HG03520 (cell line): ENCODE data around the gene FSTL5.

Experiments
- ATAC-seq: cut with Tn5 transposase; IDR thresholded peaks from one replicate; pipeline ENCODE4 v1.9.1; 2021; ENCODE audit warnings: mild to moderate bottlenecking, moderate library complexity; ENCODE audit not compliant: unreplicated experiment

FSTL5 gene

DNA sequence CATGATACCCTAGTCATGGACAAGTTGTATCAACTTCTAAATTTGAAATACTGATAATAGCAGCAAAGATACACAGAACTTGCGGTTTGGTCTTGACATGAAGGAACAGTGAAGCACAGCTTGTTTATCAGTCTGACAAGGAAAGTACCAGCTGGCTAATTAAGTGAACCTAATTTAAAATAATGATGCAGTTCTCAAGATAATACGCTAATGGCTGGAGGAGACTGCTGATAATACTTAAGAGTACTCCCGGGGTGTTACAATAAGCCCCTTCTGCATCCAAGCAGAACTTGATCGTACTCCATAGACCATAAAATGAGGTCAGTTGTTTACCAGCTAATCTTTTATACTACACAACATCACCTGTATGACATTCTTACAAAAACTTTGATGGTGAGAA, 697.5 kb downstream of the FSTL5 start:
- no peak for ATAC-seq

DNA sequence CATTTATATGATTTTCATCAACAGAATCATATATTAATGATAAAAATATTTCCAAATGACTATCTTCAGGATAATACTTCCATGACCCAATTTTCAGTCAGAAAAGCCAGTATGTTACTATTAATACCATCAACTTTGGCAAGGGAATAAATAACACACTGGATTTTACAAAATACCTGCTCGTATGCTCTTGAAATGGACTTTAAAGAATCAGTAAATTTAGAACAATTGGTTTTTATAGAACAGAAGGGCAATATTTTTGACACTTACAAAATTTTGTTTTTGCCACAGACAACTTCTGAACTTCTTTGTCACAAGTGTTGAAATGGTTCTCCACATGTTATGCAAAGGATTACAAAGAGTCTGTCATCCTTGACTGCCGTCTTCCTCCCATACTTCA, 700.4 kb downstream of the FSTL5 start:
- no peak for ATAC-seq

DNA sequence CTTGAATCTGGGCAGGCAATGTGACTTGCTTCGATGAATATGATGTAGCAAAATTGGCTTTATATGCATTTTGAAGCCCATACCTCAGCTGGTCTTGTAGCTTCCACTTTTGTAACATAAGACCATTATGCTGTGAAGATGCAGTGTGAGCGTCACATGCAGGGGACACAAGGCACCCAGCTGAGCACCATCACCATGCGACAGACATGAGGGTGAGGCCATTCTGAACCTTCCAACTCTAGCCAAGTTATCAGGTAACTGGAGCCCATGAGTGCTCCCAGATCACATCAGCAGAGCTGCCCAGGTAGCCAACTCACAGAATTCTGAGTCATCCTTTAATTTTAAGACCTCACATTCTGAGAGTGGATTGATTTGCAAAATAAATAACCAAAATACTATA, 705.9 kb downstream of the FSTL5 start:
- no peak for ATAC-seq

DNA sequence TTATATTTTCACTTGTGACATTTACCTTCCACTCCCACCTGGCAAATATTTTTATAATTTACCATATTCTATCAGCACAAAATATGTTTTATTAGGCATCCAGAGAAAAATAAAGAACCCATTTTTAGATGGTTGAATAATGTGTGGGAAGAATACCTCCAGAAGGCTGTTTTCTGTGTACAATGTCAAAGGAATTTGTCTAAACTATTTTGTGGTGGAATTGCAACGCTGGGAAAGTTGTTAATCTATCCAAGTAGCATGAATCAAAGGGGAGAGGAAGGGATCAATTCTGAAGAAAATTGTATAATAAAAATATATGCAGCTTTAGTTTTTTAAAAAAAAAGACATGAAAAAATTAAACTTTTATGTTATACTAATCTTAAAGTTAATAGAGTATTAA, 706.5 kb downstream of the FSTL5 start:
- ATAC-seq: no peak

DNA sequence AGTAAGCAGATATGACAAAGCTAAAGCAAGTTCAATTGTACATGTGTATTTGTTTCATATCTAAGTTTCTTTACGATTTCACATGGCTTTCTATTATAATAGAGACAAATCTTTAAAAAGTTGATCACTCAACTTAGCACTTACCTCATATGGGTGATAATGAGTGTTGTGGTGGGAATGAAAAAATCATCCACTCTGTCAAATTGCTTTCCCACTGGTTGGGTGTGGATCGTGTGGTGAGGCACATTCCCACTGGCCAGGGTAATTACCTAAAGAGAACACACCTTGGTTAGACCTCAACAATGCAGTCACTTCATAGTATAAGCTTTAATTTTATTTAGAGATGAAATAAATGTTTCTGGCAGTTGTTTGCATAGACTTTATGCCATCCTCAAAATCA, 708.9 kb downstream of the FSTL5 start:
- ATAC-seq: no peak

DNA sequence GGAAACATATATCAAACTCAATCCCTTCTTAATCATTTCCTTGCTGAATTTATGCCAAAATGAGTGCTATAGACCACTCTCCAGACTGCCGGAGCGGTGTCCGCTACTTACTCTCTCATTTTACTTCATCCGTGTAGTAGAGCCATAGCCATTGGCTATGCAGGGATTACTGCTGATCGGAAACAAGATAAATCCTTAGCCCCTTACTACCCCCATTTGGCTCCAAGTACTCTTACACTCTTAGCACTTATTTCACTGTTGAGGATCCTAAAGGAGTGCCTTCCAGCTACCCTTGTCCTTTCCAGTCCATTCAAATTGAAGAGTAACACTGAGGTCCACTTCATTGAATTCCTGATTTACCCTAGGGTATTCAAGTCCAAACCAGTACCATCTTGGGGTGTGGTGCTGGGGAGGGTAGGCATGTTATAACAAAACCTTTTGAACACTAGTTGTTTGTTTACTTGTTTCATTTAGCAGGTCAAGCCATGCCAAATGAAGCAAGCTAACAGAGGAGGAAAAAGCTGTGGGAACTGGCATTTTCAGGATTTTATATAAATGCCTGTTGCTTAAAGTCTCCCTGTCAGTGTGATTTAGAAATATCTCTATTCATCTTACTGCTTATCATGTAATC, 715.1 kb downstream of the FSTL5 start:
- no peak for ATAC-seq

DNA sequence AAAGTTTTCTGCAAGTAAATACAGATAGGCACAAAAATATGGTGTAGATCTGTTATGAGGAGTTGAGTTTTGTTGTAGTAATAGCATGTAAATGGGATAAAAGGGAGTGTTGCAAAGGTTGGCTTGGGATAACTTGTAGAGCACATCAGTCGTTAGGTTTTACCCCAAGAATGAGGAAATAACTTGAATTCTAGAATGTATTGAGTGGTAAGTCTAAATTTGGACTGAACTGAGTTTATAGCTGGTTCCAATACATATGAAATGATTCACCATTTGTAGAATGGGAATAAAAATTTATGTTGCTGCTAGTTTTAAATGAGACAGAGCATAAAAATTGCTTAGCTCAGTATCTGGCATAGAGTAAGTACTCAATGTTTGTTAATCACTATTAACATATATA, 719.2 kb downstream of the FSTL5 start:
- ATAC-seq: no peak

DNA sequence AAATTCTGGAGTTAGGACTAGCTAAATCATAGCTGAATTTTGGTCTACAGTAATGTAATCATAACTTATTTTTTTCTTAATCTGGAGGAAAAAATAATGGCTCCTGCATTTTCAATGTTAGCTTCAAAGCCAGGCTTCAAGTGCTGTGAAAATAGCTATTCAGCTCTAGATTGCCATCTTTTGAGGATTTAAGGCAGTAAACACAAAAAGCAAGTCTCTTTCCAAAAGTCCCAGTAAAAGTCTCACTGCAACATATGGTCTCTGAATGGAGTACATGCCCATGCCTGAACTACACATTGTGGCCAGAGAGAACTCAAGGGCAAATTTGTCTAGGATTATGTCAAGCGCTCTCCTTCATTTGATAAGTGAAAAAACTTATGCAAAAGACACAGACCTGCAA, 720.9 kb downstream of the FSTL5 start:
- ATAC-seq: no peak

DNA sequence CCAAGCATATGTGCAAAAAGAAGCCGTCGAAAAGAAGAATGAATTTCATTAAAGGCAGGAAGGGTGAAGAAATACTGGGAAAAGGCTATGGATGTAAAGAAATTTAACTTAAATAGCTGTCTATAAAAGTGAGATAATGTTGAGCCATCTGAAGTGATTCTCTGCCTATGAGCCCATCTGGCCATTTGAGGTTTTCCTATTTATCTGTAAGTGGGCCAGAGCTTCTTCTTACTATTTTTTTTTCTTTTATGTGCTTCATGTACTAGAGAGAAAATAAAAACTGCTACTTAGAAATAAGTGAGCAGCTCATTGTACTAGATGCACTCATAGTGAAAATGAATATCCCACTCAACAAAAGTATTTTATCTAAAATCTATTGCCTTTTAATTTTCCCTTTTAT, 725.7 kb downstream of the FSTL5 start:
- ATAC-seq: no peak

DNA sequence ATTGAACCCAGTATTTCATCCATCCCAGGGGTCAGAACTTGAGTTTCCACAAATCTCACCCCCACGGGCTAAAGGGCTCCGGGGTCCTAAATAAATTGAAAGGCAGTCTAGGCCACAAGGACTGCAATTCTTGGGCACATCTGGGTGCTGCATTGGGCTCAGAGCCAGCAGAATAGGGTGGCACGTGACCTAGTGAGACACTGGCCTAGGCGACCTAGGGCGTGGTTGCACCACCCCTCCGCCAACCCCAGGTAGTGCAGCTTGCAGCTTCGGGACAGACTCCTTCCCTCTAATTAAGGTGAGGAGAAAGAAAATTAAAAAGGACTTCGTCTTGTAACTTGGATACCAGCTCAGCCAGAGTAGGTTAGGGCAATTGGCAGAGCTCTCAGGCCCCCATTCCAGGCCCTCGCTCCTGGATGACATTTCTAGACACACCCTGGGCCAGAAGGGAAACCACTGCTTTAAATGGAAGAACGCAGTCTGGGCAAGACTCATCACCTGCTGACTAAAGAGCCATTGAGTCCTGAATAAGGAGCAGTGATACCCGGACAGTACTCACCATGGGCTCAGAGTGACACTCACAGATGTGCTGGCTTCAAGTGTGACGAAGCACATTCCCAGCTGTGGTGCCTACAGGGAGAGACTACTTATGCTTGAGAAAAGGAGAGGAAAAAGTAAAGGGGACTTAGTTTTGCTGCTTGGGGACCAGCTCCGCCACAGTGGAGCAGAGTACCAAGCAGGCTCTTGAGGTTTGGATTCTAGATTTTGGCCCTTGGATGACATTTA, 735.4 kb downstream of the FSTL5 start:
- no peak for ATAC-seq

DNA sequence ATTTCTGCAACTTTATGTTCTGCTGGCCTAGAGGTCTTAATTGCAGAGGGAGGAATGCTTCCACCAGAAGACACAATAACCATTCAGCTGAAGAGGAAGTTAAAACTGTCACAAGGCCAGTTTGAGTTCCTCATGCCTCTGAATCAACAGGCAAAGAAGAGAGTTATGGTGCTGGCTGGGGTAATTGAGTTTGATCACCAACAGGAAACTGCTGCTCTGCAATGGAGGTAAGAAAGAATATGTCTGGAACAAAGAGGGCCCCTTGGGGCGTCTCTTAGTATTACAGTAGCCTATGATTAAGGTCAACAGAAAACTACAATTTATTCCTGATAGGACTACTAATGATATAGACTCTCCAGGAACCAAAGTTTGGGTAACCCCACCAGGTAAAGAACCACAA, 744.0 kb downstream of the FSTL5 start:
- ATAC-seq: no peak

DNA sequence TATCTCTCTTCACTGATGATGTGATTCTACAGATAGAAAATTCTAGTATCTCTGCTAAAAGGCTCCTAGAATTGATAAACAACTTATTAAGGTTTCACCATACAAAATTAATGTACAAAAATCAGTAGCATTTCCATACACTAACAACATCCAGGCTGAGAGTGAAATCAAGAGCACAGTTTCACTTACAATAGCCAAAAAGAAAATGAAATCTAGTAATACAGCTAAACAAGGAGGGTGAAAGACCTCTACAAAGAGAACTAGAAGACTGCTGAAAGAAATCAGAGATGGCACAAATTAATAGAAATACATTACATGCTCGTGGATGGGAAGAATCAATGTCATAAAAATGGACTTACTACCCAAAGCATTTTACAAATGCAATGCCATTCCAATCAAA, 751.9 kb downstream of the FSTL5 start:
- ATAC-seq: no peak

DNA sequence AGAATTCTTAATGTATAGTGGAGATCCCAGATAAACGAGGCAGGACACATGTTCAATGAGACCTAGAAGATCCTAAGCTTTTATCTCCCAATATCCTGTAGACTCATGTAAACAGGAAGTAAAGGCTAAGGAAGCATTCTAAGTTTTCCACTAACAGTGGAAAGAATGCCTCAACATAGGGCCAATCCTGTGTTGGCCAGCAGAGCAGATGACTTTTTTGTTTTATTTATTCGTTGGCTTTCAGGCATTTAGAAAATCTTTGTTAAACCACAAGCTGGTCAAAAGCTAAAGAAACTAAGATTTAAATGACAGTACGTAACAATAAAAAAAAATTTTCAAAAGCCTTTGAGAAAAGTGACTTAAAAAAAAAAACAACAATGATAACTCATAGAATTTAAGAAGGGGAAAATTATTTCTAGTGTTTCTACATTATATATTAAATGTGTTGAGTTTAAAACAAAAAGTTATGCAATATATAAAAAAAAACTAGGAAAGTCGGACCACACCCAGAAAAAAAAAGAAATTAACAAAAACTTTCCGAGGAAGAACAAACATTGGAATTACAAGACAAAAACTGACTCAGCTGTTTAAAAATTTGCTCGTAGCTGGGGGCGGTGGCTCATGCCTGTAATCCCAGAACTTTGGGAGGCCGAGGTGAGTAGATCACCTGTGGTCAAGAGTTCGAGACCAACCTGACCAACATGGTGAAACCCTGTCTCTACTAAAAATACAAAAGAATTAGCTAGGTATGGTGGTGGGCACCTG, 759.3 kb downstream of the FSTL5 start:
- ATAC-seq: no peak

DNA sequence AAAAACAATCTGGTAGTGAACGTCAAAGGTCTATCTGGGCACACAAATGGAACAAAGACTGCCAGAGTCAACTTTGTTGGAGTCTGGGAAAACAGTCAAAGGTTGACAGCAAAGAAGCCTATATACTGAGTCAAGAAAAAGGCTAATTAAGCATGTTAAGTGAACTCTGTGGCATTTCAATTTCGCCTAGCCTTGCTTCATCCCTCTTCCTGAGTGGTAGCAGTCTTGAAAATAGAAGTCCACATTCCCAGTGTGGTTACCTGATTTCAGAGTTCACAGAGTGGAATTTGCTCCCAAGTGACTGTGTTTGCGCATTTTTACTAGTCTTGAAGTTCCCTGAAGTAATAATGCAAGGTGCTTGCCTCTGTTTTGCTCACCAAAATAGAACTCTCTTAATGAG, 760.0 kb downstream of the FSTL5 start:
- ATAC-seq: no peak

DNA sequence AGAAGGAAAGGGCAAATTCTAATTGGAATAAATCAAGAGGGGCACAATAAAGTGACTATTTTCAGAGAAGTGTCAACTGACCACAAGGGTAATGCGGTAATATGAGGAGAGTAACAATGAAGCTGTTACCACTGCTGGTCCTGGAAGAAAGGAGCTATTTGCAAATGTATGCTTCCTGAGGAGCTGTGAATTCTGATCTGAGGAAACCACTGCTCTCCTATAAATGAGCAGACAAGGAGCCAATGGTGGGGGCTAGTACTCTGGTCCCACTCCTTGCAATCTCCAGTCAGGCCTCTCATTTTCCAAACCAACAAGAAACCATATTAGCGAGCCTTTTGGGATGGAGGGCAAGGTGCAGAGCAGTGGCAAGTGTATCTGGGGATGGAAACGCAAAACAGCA, 770.2 kb downstream of the FSTL5 start:
- ATAC-seq: no peak

DNA sequence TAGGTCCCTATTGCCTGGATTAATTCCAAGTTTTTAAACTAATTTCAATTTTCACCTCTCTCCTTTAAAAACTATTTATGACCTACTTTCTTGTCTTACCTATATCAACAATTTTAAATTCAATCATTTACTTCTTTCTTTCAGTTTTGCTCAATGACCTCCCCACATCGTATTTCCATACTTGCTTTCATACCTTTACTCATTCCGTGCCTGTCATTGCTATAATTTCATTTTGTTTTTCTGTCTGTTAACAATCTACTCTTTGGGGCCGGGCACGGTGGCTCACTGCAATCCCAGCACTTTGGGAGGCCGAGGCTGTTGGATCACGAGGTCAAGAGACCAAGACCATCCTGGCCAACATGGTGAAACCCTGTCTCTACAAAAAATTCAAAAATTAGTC, 781.1 kb downstream of the FSTL5 start:
- ATAC-seq: no peak

DNA sequence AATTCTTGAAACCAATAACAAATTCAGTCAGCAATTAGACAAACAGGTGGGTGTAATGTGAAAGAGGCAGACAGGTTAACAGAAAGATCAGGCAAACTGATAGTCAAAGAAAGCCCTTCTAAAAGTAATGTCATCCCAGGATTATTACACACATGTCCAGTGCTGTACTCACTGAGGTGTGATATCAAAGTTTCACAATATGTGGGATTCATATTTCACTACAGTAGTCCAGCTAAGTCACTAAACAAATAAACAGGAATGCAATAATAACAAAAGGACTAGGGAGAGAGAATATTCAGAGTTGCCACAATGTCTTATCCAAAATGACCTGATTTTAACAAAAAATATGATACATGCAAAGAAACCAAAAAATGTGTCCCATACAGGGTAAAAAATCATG, 787.5 kb downstream of the FSTL5 start:
- no peak for ATAC-seq

DNA sequence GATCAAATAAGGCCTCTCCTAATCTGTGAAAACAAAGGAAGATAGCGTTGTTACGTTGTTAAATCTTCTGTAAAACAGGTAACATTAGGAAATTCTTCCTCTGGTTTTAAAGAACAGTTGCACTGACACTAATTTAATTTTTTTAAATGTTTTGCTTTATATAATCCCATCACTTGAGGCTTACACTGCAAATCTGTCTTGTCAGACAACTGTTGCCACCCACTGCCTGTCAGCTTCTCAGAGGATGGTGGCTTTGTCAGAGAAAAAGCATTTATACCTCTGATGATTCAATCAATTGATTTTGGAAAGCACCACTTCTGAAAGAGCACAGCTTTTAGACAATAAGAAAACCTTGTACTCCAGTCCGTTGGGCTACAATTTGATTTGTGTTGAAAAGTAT, 799.1 kb downstream of the FSTL5 start:
- ATAC-seq: no peak

DNA sequence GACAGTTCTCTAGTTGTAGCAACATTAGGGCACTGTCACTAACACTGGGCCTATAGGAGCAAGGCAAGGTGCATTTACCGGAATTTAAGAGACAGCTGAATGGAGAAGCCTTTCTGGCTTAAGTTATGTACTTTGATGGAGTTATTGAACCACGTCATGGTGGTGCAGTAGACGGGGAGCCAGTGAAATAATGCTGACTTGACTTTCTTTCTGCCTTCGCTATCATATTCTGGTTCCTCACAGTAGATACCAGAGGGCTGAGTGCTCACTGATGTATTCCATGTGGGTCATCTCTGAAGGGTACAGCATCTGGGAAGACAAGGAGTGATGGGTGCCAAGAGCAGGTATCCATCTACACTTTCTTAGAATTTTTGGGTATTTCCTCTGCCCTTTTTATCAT, 802.8 kb downstream of the FSTL5 start:
- no peak for ATAC-seq

DNA sequence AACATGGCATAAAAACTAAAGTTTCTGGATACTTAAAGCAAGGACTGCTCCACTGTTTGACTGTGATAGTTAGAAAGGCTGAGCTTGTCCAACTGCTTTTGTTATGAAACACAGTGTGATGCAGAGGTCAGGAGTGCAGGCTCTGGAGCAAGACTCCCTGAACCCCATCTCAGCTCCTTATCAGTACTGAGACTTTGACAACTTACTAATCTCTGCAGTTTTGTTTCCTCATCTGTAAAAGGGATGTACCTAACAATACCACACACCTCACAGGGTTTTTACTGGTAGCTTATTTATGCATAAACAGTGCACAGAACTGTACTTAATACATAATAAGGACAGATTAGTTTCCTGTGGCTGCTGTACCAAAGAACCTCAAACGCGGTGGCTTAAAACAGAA, 804.3 kb downstream of the FSTL5 start:
- ATAC-seq: no peak

DNA sequence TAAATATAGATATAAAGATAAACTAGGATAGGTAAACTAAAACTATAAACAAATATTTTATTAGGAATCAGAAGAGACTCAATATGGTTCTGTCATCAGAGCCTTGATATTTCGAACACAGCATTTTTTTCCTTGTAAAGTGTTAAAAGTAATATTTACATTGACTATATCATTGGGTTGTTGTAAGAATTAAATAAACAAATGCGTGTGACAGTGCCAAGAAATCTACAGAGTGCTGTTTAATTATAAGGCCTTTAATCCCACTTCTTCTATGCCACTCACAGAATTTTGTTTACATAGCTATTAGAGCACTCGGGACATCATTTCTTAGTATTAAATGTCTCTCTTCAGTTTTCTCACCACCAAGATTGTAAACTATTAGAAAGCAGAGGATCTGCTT, 807.4 kb downstream of the FSTL5 start:
- ATAC-seq: no peak

DNA sequence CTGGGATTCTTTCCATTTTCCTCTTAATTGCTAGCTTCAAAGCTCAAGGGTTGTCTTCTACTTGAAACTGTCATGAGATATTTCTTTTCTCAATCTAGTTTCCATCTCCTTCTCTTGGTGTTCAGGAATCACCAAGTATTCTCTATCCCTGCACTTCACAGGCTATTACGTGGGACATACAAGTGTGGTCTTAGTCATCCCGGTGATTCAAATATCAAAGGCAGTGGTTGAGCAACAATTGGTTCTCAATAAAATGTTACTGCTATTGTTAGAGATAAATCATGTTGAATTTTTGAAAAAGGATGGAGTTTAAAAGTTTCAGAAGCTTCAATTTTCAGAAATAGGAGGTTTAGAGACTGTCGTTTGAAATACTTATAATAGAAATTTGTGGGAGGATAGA, 812.9 kb downstream of the FSTL5 start:
- no peak for ATAC-seq
